Trophoblast cell (in vitro differentiated cells and primary cell): ENCODE data around the gene OR52K1. TPM values are rescaled to one million over a fixed set of nuclear protein-coding genes. Genes with fewer than 3 reads are reported as not detected.
A peak's percentile ranks its signal among the peaks of the same experiment; 100 is the strongest.

Experiments
- DNase-seq, 2 donors: peaks; one replicate each; pipeline ENCODE4 v3.0.0-alpha.2; 2016
- H2AFZ ChIP-seq: 2 replicates; pipeline ENCODE4 v1.6.1; 2013; ENCODE audit warnings: low read length, moderate library complexity, mild to moderate bottlenecking; ENCODE audit not compliant: insufficient read depth, poor library complexity
- H2AK5ac ChIP-seq: 2 replicates; pipeline ENCODE4 v1.6.1; 2013; ENCODE audit warnings: mild to moderate bottlenecking, low read length
- H2BK120ac ChIP-seq: 2 replicates; pipeline ENCODE4 v1.6.1; 2013; ENCODE audit warnings: low read length, mild to moderate bottlenecking, moderate library complexity; ENCODE audit not compliant: insufficient read depth, poor library complexity
- H2BK12ac ChIP-seq: 2 replicates; pipeline ENCODE4 v1.6.1; 2013; ENCODE audit warnings: mild to moderate bottlenecking, low read length, moderate library complexity
- H2BK5ac ChIP-seq: 2 replicates; pipeline ENCODE4 v1.6.1; 2013; ENCODE audit warnings: low read length, low read depth, moderate library complexity, mild to moderate bottlenecking; ENCODE audit not compliant: poor library complexity
- H3K14ac ChIP-seq: 2 replicates; pipeline ENCODE4 v1.6.1; 2013; ENCODE audit warnings: mild to moderate bottlenecking, low read length
- H3K18ac ChIP-seq: 2 replicates; pipeline ENCODE4 v1.6.1; 2013; ENCODE audit warnings: mild to moderate bottlenecking, low read length
- H3K23ac ChIP-seq: 2 replicates; pipeline ENCODE4 v1.6.1; 2013; ENCODE audit warnings: low read length
- H3K27ac ChIP-seq: 2 replicates; pipeline ENCODE4 v1.5.1; 2013; ENCODE audit warnings: low read depth, mild to moderate bottlenecking, inconsistent platforms, low read length, moderate library complexity
- H3K27me3 ChIP-seq: 2 replicates; pipeline ENCODE4 v1.6.1; 2013; ENCODE audit warnings: inconsistent platforms, mild to moderate bottlenecking, low read length, moderate library complexity; ENCODE audit not compliant: insufficient read depth
- H3K36me3 ChIP-seq, 2 experiments: 1 replicate in 1 of 2; 2 replicates in 1 of 2; pipeline ENCODE4 v1.6.1; 2013; ENCODE audit warnings: low read length in 2 of 2, mild to moderate bottlenecking in 2 of 2, moderate library complexity in 1 of 2; ENCODE audit not compliant: insufficient read depth in 2 of 2, control insufficient read depth in 1 of 2
- H3K4ac ChIP-seq: 2 replicates; pipeline ENCODE4 v1.6.1; 2013; ENCODE audit warnings: low read depth, mild to moderate bottlenecking, low read length, moderate library complexity
- H3K4me1 ChIP-seq, 2 experiments: 1 replicate in 1 of 2; 2 replicates in 1 of 2; pipeline ENCODE4 v1.6.1; 2013; ENCODE audit warnings: low read length in 2 of 2, mild to moderate bottlenecking in 2 of 2, moderate library complexity in 1 of 2; ENCODE audit not compliant: insufficient read depth in 2 of 2, control insufficient read depth in 1 of 2
- H3K4me2 ChIP-seq: 2 replicates; pipeline ENCODE4 v1.6.1; 2013; ENCODE audit warnings: inconsistent platforms, mild to moderate bottlenecking, low read length, moderate library complexity
- H3K4me3 ChIP-seq: 2 replicates; pipeline ENCODE4 v1.5.1; 2013; ENCODE audit warnings: mild to moderate bottlenecking, low read depth, low read length, inconsistent platforms
- H3K79me1 ChIP-seq: one replicate; pipeline ENCODE4 v1.6.1; 2013; ENCODE audit warnings: low read length
- H3K79me2 ChIP-seq: 2 replicates; pipeline ENCODE4 v1.6.1; 2013; ENCODE audit warnings: low read length, mild to moderate bottlenecking; ENCODE audit not compliant: control insufficient read depth, insufficient read depth, poor library complexity
- H3K9ac ChIP-seq: 2 replicates; pipeline ENCODE4 v1.6.1; 2013; ENCODE audit warnings: mild to moderate bottlenecking, low read length
- H3K9me3 ChIP-seq: 2 replicates; pipeline ENCODE4 v1.6.1; 2013; ENCODE audit warnings: low read depth, mild to moderate bottlenecking, control low read depth, inconsistent platforms, low read length; ENCODE audit not compliant: insufficient read depth
- H4K12ac ChIP-seq: 2 replicates; pipeline ENCODE4 v1.6.1; 2013; ENCODE audit warnings: low read depth, mild to moderate bottlenecking, low read length, moderate library complexity
- H4K8ac ChIP-seq: 2 replicates; pipeline ENCODE4 v1.6.1; 2013; ENCODE audit warnings: low read depth, mild to moderate bottlenecking, low read length, moderate library complexity
- H4K91ac ChIP-seq: one replicate; pipeline ENCODE4 v1.6.1; 2013; ENCODE audit warnings: low read depth, mild to moderate bottlenecking, low read length, moderate library complexity
- WGBS: extraction: QIAGEN DNeasy Blood & Tissue Kit; methylation state at CpG from one replicate; pipeline ENCODE4 v1.1.7; 2013; ENCODE audit warnings: missing lambda C conversion rate; ENCODE audit not compliant: insufficient read length, insufficient coverage; ENCODE audit errors: extremely low coverage; 5-methylcytosine and 5-hydroxymethylcytosine counted together
- polyA plus RNA-seq: library from polyadenylated mRNA; stranded (reverse); fragments of 200-250 nt; gene quantifications from 2 replicates; pipeline ENCODE4 v1.2.3, GENCODE V29; 2013

OR52K1 gene
- not detected in 2 replicates for polyA plus RNA-seq

GRCh38 chr11:4482445-4482844 is at the start of gene OR52K1:
OR52K1 (plus strand) TSS chr11:4482646; CDS start chr11:4488901, 6,255 bp downstream.
- no peaks in the 10 kb centered on the region for H3K36me3 ChIP-seq
- no peak within 1 kb of the TSS for H4K12ac ChIP-seq
- H3K4ac ChIP-seq = no peak within 1 kb of the TSS
- peaks cover 0 to 2% of the 10 kb centered on the region in 2 experiments for H3K4me1 ChIP-seq
- no peak for DNase-seq
- no peaks in the 10 kb centered on the region for H3K27me3 ChIP-seq
- no peak within 1 kb of the TSS for H3K18ac ChIP-seq
- no peak within 1 kb of the TSS for H3K4me2 ChIP-seq
- no peaks in the 10 kb centered on the region for H3K79me2 ChIP-seq
- WGBS = no CpG with 5 or more reads among the region's 2 CpGs
- no peak within 1 kb of the TSS for H3K4me3 ChIP-seq
- H3K9me3 ChIP-seq = no peaks in the 10 kb centered on the region
- no peak within 1 kb of the TSS for H3K27ac ChIP-seq
- no peak within 1 kb of the TSS for H2AK5ac ChIP-seq
- H2BK12ac ChIP-seq = peak within 1 kb of the TSS; percentile 12
- no peaks in the 10 kb centered on the region for H3K79me1 ChIP-seq
- no peak within 1 kb of the TSS for H2AFZ ChIP-seq
- no peak within 1 kb of the TSS for H4K8ac ChIP-seq
- H2BK5ac ChIP-seq = no peak within 1 kb of the TSS
- no peak within 1 kb of the TSS for H3K14ac ChIP-seq
- H2BK120ac ChIP-seq = peak within 1 kb of the TSS; percentile 27
- no peak within 1 kb of the TSS for H3K9ac ChIP-seq
- peak within 1 kb of the TSS; percentile 28 for H4K91ac ChIP-seq
- H3K23ac ChIP-seq = no peak within 1 kb of the TSS

GRCh38 chr11:4433856-4434255 is 48.6 kb upstream of the OR52K1 start:
- Histone ChIP-seq H2BK120ac (no peak overlapping the region), H4K91ac (no peak overlapping the region), H3K27ac (no peak overlapping the region), H3K4me1 (no peaks in the 10 kb centered on the region), H3K79me2 (no peaks in the 10 kb centered on the region), H3K4me3 (no peak overlapping the region), H3K18ac (no peak overlapping the region), H3K4ac (no peak overlapping the region), H2BK12ac (no peak overlapping the region), H2BK5ac (no peak overlapping the region), H4K8ac (no peak overlapping the region), H2AK5ac (no peak overlapping the region), H3K23ac (no peak overlapping the region), H3K14ac (no peak overlapping the region), H3K4me2 (no peak overlapping the region), H3K9me3 (peaks cover 4% of the 10 kb centered on the region), H3K79me1 (no peaks in the 10 kb centered on the region), H3K36me3 (no peaks in the 10 kb centered on the region), H2AFZ (no peak overlapping the region), H3K9ac (no peak overlapping the region), H3K27me3 (no peaks in the 10 kb centered on the region), H4K12ac (no peak overlapping the region)
- DNase-seq = no peak
- WGBS = no CpG with 5 or more reads among the region's 2 CpGs

GRCh38 chr11:4436411-4436810 is 46.0 kb upstream of the OR52K1 start:
- H3K4me2 ChIP-seq = no peak overlapping the region
- H3K9me3 ChIP-seq = peaks cover 3% of the 10 kb centered on the region
- H3K27ac ChIP-seq = no peak overlapping the region
- H2BK12ac ChIP-seq = no peak overlapping the region
- no peaks in the 10 kb centered on the region for H3K27me3 ChIP-seq
- H3K14ac ChIP-seq = no peak overlapping the region
- H3K4me3 ChIP-seq = no peak overlapping the region
- H3K18ac ChIP-seq = no peak overlapping the region
- WGBS = no CpG with 5 or more reads among the region's 1 CpG
- H3K4me1 ChIP-seq = no peaks in the 10 kb centered on the region
- H3K9ac ChIP-seq = no peak overlapping the region
- no peak for DNase-seq
- H3K79me1 ChIP-seq = no peaks in the 10 kb centered on the region
- no peak overlapping the region for H4K8ac ChIP-seq
- H3K79me2 ChIP-seq = no peaks in the 10 kb centered on the region
- H2BK5ac ChIP-seq = no peak overlapping the region
- H3K23ac ChIP-seq = no peak overlapping the region
- no peak overlapping the region for H2AFZ ChIP-seq
- H4K12ac ChIP-seq = no peak overlapping the region
- H3K36me3 ChIP-seq = no peaks in the 10 kb centered on the region
- no peak overlapping the region for H3K4ac ChIP-seq
- no peak overlapping the region for H2BK120ac ChIP-seq
- H2AK5ac ChIP-seq = no peak overlapping the region
- H4K91ac ChIP-seq = no peak overlapping the region

- H3K4me1 ChIP-seq = no peaks in the 10 kb centered on the region
- no peak overlapping the region for H4K12ac ChIP-seq
- no peak overlapping the region for H3K14ac ChIP-seq
- no peak overlapping the region for H3K4me2 ChIP-seq
- no peaks in the 10 kb centered on the region for H3K79me1 ChIP-seq
- H2BK120ac ChIP-seq = no peak overlapping the region
- no peaks in the 10 kb centered on the region for H3K36me3 ChIP-seq
- H3K9me3 ChIP-seq = no peaks in the 10 kb centered on the region
- H2BK5ac ChIP-seq = no peak overlapping the region
- no peak for DNase-seq
- no peak overlapping the region for H3K27ac ChIP-seq
- no peak overlapping the region for H3K4me3 ChIP-seq
- H4K91ac ChIP-seq = no peak overlapping the region
- H2AK5ac ChIP-seq = no peak overlapping the region
- H3K23ac ChIP-seq = no peak overlapping the region
- H2AFZ ChIP-seq = no peak overlapping the region
- no peak overlapping the region for H2BK12ac ChIP-seq
- H4K8ac ChIP-seq = no peak overlapping the region
- no peaks in the 10 kb centered on the region for H3K79me2 ChIP-seq
- H3K27me3 ChIP-seq = no peaks in the 10 kb centered on the region
- no peak overlapping the region for H3K18ac ChIP-seq
- WGBS = no CpG with 5 or more reads among the region's 3 CpGs
- H3K9ac ChIP-seq = no peak overlapping the region
- H3K4ac ChIP-seq = no peak overlapping the region
Observed at GRCh38 chr11:4441515-4441914, 40.9 kb upstream of the OR52K1 start.
